Epidermal melanocyte (primary cell): ENCODE results near the gene METTL15.
"Not testable (repeated sequence)": the region's sequence is repeated elsewhere in the genome, so short reads cannot be mapped to it uniquely, and the experiment has no call there.

Source experiments
- DNase-seq: peaks from one replicate; pipeline ENCODE4 v3.0.0; 2011; ENCODE audit warnings: low spot score; ENCODE audit not compliant: insufficient read length

Gene METTL15

DNA sequence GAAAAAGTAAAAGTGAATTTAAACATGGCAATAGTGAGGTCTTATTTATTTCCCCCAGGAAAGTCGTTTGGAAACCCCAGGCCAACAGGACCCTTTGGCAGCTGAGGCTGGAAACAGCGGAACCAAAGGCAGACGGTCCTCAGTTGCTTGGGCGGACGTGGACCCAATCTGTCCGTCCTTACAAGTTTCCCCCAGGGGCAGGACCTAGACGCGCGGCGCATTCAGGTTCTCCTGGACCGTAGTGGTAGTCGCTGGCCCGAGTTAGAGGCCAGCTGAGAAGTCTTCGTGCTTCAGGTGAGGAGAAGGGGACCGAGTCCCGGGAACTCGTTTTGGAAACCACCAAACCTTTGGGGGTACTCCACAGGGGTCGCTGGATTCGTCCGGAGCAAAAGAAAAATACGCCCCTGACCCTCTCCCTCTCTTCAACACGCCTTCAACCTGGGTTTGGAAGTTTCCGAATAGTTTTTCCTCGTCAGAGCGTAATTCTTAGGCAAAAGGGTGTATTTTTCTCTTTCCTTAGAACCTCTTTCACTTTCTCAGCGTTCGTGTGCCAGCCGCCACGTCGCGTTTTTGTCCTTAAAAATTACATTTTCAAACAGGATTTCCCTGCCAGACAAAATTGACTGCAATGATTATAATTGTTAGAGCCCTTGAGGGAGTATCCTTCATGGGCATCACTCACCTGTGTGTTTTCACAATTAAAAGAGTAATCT lies 2.1 kb downstream of the METTL15 start:
- DNase-seq = no peak

DNA sequence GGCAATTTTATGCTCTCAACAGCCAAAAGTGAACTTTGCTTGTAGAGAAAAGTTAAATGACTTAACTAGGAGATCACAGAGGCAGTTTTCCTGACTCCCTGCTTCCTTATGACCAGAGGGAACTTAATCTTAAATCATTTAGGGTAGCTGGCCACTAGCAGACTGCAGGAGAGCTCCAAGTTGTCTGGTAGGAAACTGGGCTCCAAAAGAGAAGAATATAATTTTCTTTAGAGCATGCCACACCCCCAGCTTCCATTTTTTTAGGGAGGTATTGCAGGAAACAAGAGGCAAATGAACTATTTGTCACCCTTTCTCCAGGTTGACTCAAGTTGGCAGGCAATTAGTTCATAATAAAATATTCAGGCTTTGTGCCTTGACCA lies 2.6 kb downstream of the METTL15 start:
- DNase-seq = no peak

DNA sequence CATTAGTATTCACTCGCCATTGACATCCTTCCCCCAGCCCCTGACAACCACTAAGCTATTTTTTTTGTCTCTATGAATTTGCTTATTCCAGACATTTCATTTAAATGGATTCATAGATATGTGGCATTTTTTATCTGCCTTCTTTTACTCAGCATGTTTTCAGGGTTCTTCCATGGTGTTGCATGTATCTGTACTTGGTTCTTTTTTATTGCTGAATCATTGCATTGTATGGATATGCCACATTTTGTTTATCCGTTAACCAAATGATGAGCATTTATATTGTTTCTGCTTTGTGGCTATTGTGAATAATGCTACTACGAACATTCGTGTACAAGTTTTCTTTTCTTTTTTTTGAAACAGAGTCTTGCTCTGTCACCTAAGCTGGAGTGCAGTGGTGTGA lies 5.9 kb downstream of the METTL15 start:
- DNase-seq = no peak

- DNase-seq = no peak
These were observed 6.5 kb downstream of the METTL15 start for GRCh38 chr11:28114731-28115130.

GRCh38 chr11:28117712-28118111 lies 9.5 kb downstream of the METTL15 start:
- DNase-seq = no peak

GRCh38 chr11:28123151-28123581 lies 15.0 kb downstream of the METTL15 start:
- DNase-seq = no peak

DNA sequence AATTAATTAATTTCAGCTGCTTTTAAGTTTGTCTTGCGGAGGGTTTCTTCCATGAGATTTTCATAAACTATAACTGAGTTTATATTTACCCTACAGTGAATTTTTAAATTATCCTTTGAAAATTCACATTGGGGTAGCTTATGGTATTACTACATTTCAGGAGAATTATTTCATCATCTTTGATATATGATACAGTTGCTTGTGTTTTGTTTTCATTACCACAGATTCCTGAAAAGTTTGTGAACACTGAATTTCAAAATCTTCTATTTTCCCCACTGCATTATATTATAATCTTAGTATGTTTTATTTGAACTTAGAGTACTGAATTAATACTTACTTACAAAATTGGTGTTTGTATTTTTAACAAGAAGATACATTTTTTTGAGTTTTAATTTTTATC lies 24.4 kb downstream of the METTL15 start:
- no peak for DNase-seq

GRCh38 chr11:28133146-28133545 lies 25.0 kb downstream of the METTL15 start:
- no peak for DNase-seq

DNA sequence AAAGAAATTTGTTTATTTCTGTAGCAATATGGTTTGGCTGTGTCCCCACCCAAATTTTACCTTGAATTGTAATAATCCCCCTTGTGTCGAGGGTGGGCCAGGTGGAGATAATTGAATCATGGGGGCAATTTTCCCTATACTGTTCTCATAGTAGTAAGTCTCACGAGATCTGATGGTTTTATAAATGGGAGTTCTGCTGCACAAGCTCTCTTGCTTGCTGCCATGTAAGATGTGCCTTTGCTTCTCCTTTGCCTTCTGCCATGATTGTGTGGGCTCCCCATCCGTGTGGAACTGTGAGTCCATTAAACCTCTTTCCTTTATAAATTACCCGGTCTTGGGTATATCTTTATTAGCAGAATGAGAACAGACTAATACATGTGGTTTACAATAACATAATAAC lies 28.0 kb downstream of the METTL15 start:
- not testable (repeated sequence) for DNase-seq

DNA sequence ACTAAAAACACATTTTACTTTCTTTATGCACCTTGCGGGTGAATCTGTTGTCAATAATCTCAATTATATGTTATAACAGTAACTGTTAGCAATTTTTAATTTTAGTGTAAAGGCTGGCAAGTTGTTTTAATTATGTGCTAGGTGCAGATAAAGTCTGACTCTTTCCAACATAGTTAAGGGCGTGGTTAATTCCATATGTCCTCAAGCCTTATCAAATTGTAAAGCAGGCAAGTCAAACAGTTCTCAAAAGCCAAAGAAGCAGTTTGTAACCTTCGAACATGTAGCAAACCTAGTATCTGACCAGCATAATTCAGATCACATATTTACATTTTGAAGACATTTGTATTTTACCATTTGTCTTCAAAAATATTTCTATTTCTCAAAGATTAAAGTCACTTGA lies 29.2 kb downstream of the METTL15 start:
- DNase-seq = no peak

DNA sequence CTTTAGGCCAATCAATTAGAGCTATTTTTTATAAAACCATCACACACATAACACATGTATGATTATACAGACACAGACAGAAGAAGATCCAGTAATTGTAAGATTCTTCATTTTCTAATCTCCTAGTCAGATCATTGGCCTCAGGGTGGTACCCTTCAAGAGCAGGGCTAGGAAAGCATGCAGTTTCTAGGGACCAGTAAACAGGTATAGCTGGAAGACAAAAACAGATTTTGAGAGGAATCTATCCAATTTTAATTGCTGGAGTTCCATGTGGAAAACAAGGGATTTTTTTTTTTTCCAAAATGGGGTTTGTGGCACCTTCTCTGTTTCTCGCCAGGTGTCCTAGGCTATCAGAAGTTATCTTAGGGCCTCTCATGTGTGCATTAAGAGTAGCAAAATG lies 29.6 kb downstream of the METTL15 start:
- no peak for DNase-seq

DNA sequence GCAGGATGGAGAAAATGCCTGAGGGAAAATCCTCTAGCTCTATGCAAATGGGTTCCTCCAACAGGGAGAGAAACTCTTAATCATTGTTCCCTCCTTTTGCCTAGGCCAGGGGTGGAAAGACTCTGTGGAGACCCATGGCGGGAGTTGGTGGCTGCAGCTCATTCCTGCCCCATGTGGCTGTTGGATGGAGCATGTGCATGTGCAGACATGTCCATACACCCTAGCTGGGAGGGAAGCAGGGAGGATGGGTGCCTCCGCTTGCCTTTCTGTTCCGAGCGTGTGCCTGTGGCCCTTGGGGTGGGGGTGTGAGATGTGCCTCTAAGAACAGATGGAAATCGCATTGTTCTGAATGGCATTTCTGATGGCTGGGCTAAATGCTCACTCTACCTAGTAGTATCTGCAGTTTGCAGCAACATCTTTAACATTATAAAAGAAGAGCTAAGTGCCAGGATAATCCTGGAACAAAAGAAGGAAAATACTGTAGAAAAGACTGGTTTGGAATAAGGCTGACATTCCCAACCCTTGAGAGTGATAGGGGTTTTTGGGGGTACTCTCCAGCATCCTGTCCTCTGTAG lies 31.7 kb downstream of the METTL15 start:
- no peak for DNase-seq

DNA sequence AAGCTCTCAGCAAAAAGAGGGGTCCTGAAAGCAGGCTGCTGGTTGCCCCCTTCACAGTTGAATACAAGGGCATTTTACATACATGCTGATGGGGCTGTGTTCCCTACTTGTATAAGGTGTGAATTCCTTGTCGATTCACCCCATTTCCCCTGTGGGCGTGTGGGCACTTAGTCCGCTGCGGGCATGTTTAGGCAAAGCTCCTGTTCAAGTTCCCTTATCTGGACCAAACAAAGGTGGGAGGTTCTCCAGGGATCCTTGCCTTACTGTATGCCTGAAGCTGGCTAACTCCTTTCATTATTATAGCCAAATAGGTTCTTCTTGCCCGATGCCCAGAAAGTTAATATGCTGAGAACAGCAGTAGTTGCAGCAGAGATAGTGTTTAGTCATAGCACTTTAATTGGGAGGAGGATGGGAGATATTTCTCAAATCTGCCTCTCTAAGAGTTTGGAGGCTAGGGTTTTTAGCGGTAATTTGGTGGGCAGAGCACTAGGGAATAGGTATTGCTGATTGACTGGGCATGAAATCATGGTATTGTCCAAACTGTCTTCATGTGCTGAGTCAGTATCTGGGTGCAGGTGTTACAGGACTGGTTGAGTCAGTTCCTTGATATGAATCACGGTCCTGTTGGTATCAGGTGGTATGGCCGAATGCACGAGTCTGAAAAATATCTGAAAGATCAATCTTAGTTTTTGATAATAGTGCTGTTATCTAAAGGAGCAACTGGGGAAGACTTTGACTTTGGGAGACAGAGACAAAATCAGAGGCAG lies 32.7 kb downstream of the METTL15 start:
- DNase-seq = no peak

- DNase-seq = no peak
These were observed 34.5 kb downstream of the METTL15 start for GRCh38 chr11:28142724-28143123.

DNA sequence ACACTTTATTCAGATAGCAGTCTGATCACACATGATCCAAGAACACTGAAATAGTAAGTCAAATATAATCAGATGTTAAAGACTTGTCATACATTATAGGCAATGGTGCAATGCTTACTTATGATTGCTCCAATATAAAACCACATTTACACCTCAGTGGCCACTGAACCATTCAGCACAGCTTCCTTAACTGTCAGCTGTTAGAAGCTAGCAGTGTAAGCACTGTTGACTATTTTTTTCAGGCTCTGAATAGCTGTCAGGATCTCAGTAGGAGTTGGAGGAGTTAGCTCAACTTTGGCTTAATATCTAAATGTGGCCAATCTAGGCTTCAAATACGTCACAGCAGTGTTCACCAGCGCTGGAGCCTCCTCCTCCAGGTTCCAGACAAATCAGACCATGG lies 36.6 kb downstream of the METTL15 start:
- no peak for DNase-seq

DNA sequence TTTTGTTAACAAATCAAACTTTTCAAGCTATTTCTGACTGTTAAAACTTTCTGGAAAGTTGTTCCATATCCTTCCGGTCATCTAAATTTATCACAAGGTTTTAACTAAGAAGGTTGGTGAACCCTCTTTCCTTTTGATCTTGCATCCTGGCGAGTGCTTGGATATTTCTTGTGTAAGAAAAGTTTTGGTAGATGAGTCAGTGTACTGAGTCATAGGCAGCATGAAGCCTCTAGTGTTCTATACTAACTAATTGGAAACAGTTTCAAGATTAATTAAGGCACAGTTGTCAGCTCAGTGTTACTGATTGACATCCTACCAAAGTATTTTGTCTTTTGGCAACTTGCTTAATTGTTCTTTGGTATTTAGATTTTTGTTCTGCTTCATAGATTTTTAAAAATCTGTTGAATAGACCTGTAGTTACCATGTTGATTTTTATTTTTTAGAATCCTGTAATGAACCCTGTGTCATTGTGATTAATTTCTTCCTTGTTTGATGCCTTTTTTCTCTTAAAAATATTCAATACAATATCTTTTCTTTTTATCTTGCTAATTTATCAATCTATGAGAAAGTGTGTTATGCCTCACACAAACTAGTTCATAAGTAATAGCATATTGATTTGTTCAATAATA lies 38.0 kb downstream of the METTL15 start:
- peak; percentile 21 for DNase-seq

DNA sequence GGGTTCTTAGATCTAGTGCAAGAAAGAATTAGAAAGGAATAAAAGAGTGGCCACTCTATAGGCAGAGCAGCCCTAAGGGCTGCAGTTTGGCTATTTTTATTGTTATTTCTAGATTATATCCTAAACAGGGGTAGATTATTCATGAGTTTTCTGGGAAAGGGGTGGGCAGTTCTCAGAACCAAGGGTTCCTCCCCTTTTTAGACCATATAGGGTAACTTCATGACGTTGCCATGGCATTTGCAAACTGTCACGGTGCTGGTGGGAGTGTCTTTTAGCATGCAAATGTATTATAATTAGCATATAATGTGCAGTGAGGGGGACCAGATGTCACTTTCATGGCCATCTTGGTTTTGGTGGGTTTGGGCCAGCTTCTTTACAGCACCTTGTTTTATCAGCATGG lies 44.6 kb downstream of the METTL15 start:
- DNase-seq = no peak

DNA sequence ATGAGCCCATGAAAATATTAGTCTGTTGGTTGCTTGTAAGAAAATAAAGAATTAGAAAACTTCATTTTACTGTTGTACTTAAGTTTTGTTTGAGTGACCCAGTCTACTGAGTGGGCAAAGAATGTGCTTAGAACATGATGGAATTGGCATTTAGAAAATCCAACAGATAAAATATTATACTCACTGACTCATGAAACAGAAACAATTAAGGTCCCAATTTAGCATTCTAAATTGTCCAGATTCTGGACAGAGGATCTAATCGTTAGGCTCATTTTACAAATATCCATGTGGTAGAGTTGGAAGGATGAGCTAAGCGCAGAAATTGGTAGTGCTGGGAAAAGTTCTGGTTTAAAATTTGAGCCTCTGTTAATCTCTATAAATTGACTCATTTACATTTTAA lies 45.4 kb downstream of the METTL15 start:
- DNase-seq = no peak

DNA sequence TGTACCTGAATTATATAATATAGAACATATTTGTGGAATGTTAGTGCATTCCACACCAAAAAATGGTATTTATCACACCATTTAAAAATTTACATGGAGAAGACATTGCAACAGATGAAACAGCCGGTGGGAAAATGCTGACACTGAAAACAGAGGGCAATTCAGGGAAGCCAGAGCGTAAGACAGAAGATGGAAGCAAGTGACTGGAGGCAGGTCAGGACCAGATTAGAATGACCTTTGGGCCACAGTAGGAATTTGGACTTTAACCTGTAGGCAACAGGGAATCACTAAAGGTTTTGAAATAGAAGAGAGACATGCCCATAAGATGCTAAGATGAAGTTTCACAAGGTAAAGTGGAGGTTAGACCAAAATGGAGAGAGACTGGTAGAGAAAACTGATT lies 60.5 kb downstream of the METTL15 start:
- no peak for DNase-seq

- DNase-seq = no peak
These were observed 61.6 kb downstream of the METTL15 start for GRCh38 chr11:28169816-28170215.

DNA sequence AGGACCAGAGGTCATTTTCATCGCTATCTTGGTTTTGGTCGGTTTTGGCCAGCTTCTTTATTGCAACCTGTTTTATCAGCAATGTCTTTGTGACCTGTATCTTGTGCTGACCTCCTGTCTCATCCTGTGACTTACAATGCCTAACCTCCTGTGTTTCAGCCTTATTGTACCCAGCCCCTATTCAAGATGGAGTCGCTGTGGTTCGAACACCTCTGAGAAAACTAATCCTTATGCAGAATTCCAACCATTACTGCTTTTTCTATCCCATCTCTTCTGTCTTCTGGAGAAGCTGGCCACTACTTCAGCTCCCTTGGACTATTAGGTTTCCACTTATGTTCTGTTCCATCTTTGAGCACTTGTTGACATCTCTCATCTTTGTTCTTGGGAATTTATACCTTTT lies 62.6 kb downstream of the METTL15 start:
- DNase-seq = no peak

DNA sequence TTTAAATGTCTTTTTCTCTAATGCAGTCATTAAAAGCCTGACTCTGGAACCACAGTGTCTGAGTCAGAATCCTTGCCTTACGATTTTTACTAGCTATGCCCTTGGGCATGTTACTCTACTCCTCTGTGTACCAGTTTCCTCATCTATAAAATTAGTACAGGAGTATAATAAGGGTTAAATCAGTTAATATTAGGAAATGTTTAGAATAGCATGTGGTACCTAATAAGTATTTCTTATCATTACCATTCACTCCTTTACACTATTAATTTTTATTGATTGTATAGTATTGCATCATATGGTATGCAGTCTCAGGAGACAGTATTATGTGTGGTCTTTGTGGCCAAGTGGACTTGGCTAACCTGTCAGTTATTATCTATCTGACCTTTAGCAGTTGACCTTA lies 68.2 kb downstream of the METTL15 start:
- DNase-seq = no peak
